HepG2 (cell line): Measurements from ENCODE around the gene TLR9. TPM values are rescaled to one million over a fixed set of nuclear protein-coding genes. Genes with fewer than 3 reads are reported as not detected.

Source experiments
- ATAC-seq: fragments of 200-7000 bp; cut with Tn5 transposase; 3 replicates; pipeline ENCODE4 v1.9.1; 2020; ENCODE audit warnings: mild to moderate bottlenecking, moderate library complexity
- BruUV-seq: library from RNA; stranded (reverse); fragments of 400-500 nt; replicated peaks from 2 replicates; lab custom pipeline; 2021; lab: Mats Ljungman, UMichigan
- CTCF ChIA-PET: fragments of 300-600 bp; formaldehyde crosslinking; extraction: SDS; loops from one replicate; lab custom pipeline; 2021; ENCODE audit warnings: low total read pairs, inconsistent platforms, low intra/inter-chr PET ratio; lab: Yijun Ruan, JAX
- POLR2A ChIA-PET: fragments of 350-600 bp; sonication (Branson Sonifier 250); formaldehyde crosslinking; loops from one replicate; lab custom pipeline; 2020; ENCODE audit warnings: antibody characterized with exemption, inconsistent platforms; lab: Yijun Ruan, JAX
- DNase-seq: peaks from one replicate; pipeline ENCODE4 v3.0.0-alpha.2; 2015; ENCODE audit warnings: low spot score
- FAIRE-seq: peaks from 3 replicates; lab custom pipeline; 2011; peaks lifted over from hg19 to GRCh38; lab: Jason Lieb, UNC
- H2AFZ ChIP-seq: one replicate; pipeline ENCODE4 v1.6.1; 2011; ENCODE audit warnings: low read length, inconsistent platforms
- H3K27ac ChIP-seq: fragments of 300-600 bp; 3 replicates; pipeline ENCODE4 v1.8.0; 2011; ENCODE audit warnings: mixed run types, mild to moderate bottlenecking, mixed read lengths, low read length, inconsistent platforms; ENCODE audit not compliant: insufficient read depth; ENCODE audit errors: extremely low read length
- H3K27me3 ChIP-seq, 2 experiments: fragments of 200-600 bp in 1 of 2; 2 replicates in 1 of 2; 3 replicates in 1 of 2; pipeline versions ENCODE4 v1.6.0 to v1.8.0; 2011; ENCODE audit warnings: low read length in 2 of 2, mild to moderate bottlenecking in 2 of 2, moderate library complexity in 2 of 2, inconsistent platforms in 1 of 2; ENCODE audit not compliant: insufficient read depth in 2 of 2, control insufficient read depth in 1 of 2
- H3K36me3 ChIP-seq, 2 experiments: fragments of 200-600 bp in 1 of 2; replicated peaks in 1 of 2; 2 replicates in 1 of 2; 3 replicates in 1 of 2; pipeline versions ENCODE4 v1.5.1 to v1.8.0; 2011; ENCODE audit warnings: low read length in 2 of 2, inconsistent platforms in 1 of 2; ENCODE audit not compliant: insufficient read depth in 2 of 2, control insufficient read depth in 1 of 2
- H3K4me1 ChIP-seq: 2 replicates; pipeline ENCODE4 v1.5.1; 2012; ENCODE audit warnings: low read length, inconsistent platforms; ENCODE audit not compliant: insufficient read depth
- H3K4me2 ChIP-seq: 2 replicates; pipeline ENCODE4 v1.6.0; 2011; ENCODE audit warnings: low read depth, low read length, inconsistent platforms
- H3K4me3 ChIP-seq, 3 experiments: fragments of 200-600 bp in 1 of 3; sonication (generic), shearing (Covaris generic) in 1 of 3; replicated peaks in 1 of 3; 2 replicates each; pipeline ENCODE4 v1.5.1; 2011 to 2016; ENCODE audit warnings: low read length in 3 of 3, inconsistent platforms in 2 of 3, low read depth in 2 of 3, mild to moderate bottlenecking in 2 of 3, control low read depth in 1 of 3, mixed read lengths in 1 of 3; ENCODE audit not compliant: insufficient read depth in 1 of 3
- H3K79me2 ChIP-seq: one replicate; pipeline ENCODE4 v1.6.1; 2011; ENCODE audit warnings: low read length, inconsistent platforms; ENCODE audit not compliant: insufficient read depth
- H3K9ac ChIP-seq: 2 replicates; pipeline ENCODE4 v1.6.0; 2011; ENCODE audit warnings: mild to moderate bottlenecking, low read depth, low read length, inconsistent platforms; ENCODE audit not compliant: insufficient read depth
- H3K9me3 ChIP-seq: 2 replicates; pipeline ENCODE4 v1.5.1; 2012; ENCODE audit warnings: mild to moderate bottlenecking, low read length
- H4K20me1 ChIP-seq: 2 replicates; pipeline ENCODE4 v1.6.0; 2011; ENCODE audit warnings: inconsistent platforms, mild to moderate bottlenecking, low read length, moderate library complexity; ENCODE audit not compliant: insufficient read depth
- ATF4 ChIP-seq, 2 experiments: fragments of 450-650 bp in 1 of 2; sonication (generic) in 1 of 2; formaldehyde crosslinking; IDR thresholded peaks; 2 replicates each; pipeline versions ENCODE4 v1.5.0 to v1.8.0; 2020 to 2022; ENCODE audit warnings: mild to moderate bottlenecking in 1 of 2, missing genetic modification reagents in 1 of 2
- BRD4 ChIP-seq: sonication (generic); formaldehyde crosslinking; IDR thresholded peaks from 2 replicates; pipeline ENCODE4 v1.4.0; 2020; ENCODE audit warnings: missing genetic modification reagents
- ETV6 ChIP-seq: sonication (generic); formaldehyde crosslinking; conservative IDR thresholded peaks from 2 replicates; pipeline ENCODE4 v1.4.0; 2020; ENCODE audit warnings: missing genetic modification reagents
- IKZF5 ChIP-seq: IDR thresholded peaks from 2 replicates; pipeline ENCODE4 v1.6.1; 2018; ENCODE audit warnings: missing genetic modification reagents, mild to moderate bottlenecking, missing compliant biosample characterization
- KDM3A ChIP-seq: IDR thresholded peaks from 2 replicates; pipeline ENCODE4 v1.6.1; 2018; ENCODE audit warnings: low read depth, missing compliant biosample characterization
- MBNL3 ChIP-seq: fragments of 250-450 bp; sonication (Bioruptor Pico); conservative IDR thresholded peaks from 2 replicates; pipeline ENCODE4 v1.8.0; 2022; ENCODE audit warnings: mild to moderate bottlenecking, inconsistent platforms
- REST ChIP-seq, 2 experiments: IDR thresholded peaks; 2 replicates each; pipeline ENCODE4 v1.6.1; 2011 to 2012; ENCODE audit warnings: low read length in 2 of 2, borderline replicate concordance in 1 of 2, low read depth in 1 of 2, mild to moderate bottlenecking in 1 of 2, moderate library complexity in 1 of 2
- RNF219 ChIP-seq: sonication (generic); formaldehyde crosslinking; IDR thresholded peaks from 2 replicates; pipeline ENCODE4 v1.5.0; 2020; ENCODE audit warnings: mild to moderate bottlenecking, missing genetic modification reagents
- TRIM22 ChIP-seq: fragments of 450-650 bp; IDR thresholded peaks from 2 replicates; pipeline ENCODE4 v1.6.1; 2017
- ZBTB25 ChIP-seq: IDR thresholded peaks from 2 replicates; pipeline ENCODE4 v1.6.1; 2018; ENCODE audit warnings: missing genetic modification reagents
- ZIK1 ChIP-seq: sonication (generic); formaldehyde crosslinking; IDR thresholded peaks from 2 replicates; pipeline ENCODE4 v1.5.0; 2020; ENCODE audit warnings: mild to moderate bottlenecking, low read depth, missing genetic modification reagents, borderline replicate concordance
- ZNF256 ChIP-seq: sonication (generic); formaldehyde crosslinking; conservative IDR thresholded peaks from 2 replicates; pipeline ENCODE4 v1.4.0; 2020; ENCODE audit warnings: missing genetic modification reagents
- WGBS: methylation state at CpG from one replicate; pipeline ENCODE4 v1.1.6; 2017; ENCODE audit warnings: low lambda C conversion rate; 5-methylcytosine and 5-hydroxymethylcytosine counted together
- in situ Hi-C: cut with HindIII; loops from 2 replicates; pipeline ENCODE4 v1.10.0; 2017; ENCODE audit warnings: low pct_unique_long_range_greater_than_20kb; ENCODE audit not compliant: extremely low pct_ligation_motif_present
- intact Hi-C: fragments of 100-400 bp; cut with micrococcal nuclease; formaldehyde crosslinking; loops from one replicate; pipeline ENCODE4 v1.10.0; 2022; ENCODE audit not compliant: unreplicated experiment
- polyA plus RNA-seq, 8 experiments: library from polyadenylated mRNA; depleted of rRNA in 3 of 8; stranded (reverse) in 7 of 8; unstranded in 1 of 8; fragments of >200 nt; fragmentation: Illumina TruSeq in 4 of 8; extraction: Trizol in 4 of 8; gene quantifications; 2 replicates each; pipeline versions ENCODE4 v1.2.1 to v1.2.3, GENCODE V29; 2011 to 2016; ENCODE audit warnings: low read depth in 4 of 8, missing spikeins in 1 of 8, mixed read lengths in 1 of 8; ENCODE audit not compliant: insufficient read depth in 1 of 8
- total RNA-seq, 5 experiments: library from RNA; depleted of rRNA; stranded (reverse); fragments of >200 nt; fragmentation: Illumina TruSeq; extraction: Trizol; gene quantifications; 2 replicates each; pipeline ENCODE4 v1.2.3, GENCODE V29; 2016; ENCODE audit warnings: low read depth in 1 of 5

TLR9 gene
- total and polyA plus RNA-seq, 2 of the 13 experiments (the other 11 are each of a cell fraction or from before 2014, with no cell fraction given) = not detected

GRCh38 chr3:52233968-52234367 is 8.5 kb upstream of the TLR9 start:
- CTCF ChIA-PET = no interaction called here
- FAIRE-seq (no peak), DNase-seq (no peak), ATAC-seq (no peak)
- Histone ChIP-seq H3K9me3 (no peaks in the 10 kb centered on the region), H3K36me3 (peaks cover 21 to 44% of the 10 kb centered on the region in 2 experiments), H3K4me2 (no peak overlapping the region), H3K9ac (no peak overlapping the region), H4K20me1 (peaks cover 27% of the 10 kb centered on the region), H3K27ac (no peak overlapping the region), H3K79me2 (peaks cover 25% of the 10 kb centered on the region), H3K4me3 (no peak overlapping the region), H2AFZ (no peak overlapping the region), H3K27me3 (no peaks in the 10 kb centered on the region; a peak in 1 of 5 replicates), H3K4me1 (peaks cover 32% of the 10 kb centered on the region)
- no TSS peak for BruUV-seq
- 91% methylated on average over 3 of the region's 3 CpGs for WGBS
- POLR2A ChIA-PET = interaction anchor here (1.6 to 5.9 kb wide), 2 partner anchors 12 to 53 kb away, joined by 5 to 126 read pairs; partner anchors contain the start of genes GLYCTK and PPM1M
- in situ Hi-C loops = no loop called here
- intact Hi-C loops = no loop called here
- no peak for TF ChIP-seq IKZF5 (CRISPR knock-in tag)
- no peak for TF ChIP-seq ATF4 (CRISPR knock-in tag; IDR thresholded peaks at IDR 0.05)
- TF ChIP-seq RNF219 = no peak
- no peak for TF ChIP-seq REST (IDR thresholded peaks at IDR 0.05; ENCODE audit: borderline replicate concordance in 1 of 2, low read depth in 1 of 2, low read length in 2 of 2)
- TF ChIP-seq BRD4 (CRISPR knock-in tag) = no peak
- TF ChIP-seq ZBTB25 (CRISPR knock-in tag) = no peak
- TF ChIP-seq KDM3A (CRISPR knock-in tag) = no peak
- no peak for TF ChIP-seq ZIK1 (CRISPR knock-in tag)
- TF ChIP-seq TRIM22 = no peak
- no peak for TF ChIP-seq MBNL3 (CRISPR knock-in tag)
- no peak for TF ChIP-seq ETV6
- no peak for TF ChIP-seq ZNF256 (CRISPR knock-in tag)
